GM19455 (cell line): ENCODE data around the gene SORL1-AS1.

ENCODE experiments used
- ATAC-seq: cut with Tn5 transposase; IDR thresholded peaks from one replicate; pipeline ENCODE4 v1.9.1; 2021; ENCODE audit not compliant: unreplicated experiment

Gene SORL1-AS1

GRCh38 chr11:121394785-121395184 lies 58.0 kb downstream of the SORL1-AS1 start:
- no peak for ATAC-seq

GRCh38 chr11:121393855-121394254 lies 58.9 kb downstream of the SORL1-AS1 start:
- ATAC-seq: no peak

DNA sequence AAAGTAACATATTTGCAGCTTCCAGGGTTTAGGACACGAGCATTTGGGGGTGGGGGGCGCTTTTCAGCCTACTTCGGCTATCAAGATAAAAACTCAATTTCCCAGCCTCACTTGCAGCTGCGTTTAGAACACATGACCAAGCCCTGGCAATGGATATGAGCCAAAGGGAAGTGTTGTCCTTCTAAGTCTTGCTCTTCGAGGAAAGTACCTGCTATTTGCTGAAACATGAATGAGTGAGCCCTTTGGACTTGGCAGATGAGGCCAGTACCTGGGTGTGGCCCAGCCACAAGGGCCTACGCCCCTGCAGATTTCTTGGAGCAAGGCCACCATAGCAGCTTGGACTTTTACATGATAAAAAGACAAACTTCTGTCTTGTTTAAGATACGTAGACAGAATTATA lies 60.9 kb downstream of the SORL1-AS1 start:
- ATAC-seq: no peak

DNA sequence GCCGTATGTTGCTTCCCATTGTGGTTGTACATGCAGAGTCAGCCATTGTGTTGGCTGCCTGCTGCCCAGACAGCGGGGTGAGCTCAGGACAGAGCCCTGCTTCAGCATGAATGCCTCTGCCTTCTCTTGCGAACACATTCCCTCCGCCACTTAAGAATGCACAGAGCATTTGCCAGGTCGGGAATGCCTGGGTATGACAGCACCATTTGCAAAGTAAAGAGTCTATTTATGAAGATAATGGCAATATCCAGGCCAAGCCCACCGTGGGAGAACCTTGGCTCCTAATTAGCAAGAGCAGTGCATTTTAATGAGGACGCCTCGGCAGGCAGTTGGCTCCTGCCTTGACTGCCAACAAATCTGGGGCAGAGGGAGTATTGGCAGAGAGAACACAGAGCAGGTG lies 63.1 kb downstream of the SORL1-AS1 start:
- no peak for ATAC-seq
